HG02943 (cell line): ENCODE results near the gene ATG16L2.

Source experiments
- ATAC-seq: cut with Tn5 transposase; IDR thresholded peaks from one replicate; pipeline ENCODE4 v1.9.1; 2021; ENCODE audit warnings: mild to moderate bottlenecking, low read depth, moderate library complexity; ENCODE audit not compliant: unreplicated experiment

The ATG16L2 gene

GRCh38 chr11:72876147-72876546, 61.9 kb downstream of the ATG16L2 start:
- no peak for ATAC-seq
